ENCODE data around the gene SNRNP200.

DNA sequence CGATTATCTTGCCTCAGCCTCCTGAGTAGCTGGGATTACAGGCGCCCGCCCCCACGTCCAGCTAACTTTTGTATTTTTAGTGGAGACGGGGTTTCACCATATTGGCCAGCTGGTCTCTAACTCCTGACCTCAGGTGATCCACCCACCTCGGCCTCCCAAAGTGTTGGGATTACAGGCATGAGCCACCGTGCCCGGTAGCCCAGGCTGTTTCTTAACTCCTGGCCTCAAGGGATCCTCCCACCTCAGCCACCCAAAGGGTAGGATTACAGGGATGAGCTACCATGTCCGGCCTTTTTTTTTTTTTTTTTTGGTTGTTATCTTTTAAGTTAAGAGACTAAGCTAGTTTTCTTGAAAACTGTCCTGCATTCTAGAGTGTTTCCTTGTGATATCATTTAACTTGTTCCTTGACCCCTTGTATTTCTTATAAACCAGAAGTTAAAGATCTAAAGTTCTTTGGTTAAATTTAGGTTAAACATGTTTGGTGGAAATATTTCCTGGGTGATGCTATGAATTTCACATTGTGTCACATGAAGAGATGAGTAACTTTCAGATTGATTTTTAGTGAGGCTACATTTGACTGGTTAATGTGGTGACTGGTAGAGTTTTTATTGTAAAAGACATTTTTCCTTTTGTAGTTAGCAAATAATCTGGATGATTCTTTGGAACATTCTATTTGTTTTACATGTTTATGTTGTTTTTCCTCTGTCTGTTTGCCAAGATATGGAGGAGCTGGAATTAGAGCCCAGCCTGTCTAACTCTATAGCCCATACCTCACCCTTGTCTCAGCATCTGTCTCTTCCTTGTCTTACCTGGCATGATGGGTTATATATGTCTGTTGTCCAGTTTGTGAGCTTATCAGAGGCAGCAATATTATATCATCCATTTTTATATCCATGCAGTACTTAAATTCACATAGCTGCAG, 35.4 kb upstream of the SNRNP200 start:
- TF ChIP-seq, protein P1, sequence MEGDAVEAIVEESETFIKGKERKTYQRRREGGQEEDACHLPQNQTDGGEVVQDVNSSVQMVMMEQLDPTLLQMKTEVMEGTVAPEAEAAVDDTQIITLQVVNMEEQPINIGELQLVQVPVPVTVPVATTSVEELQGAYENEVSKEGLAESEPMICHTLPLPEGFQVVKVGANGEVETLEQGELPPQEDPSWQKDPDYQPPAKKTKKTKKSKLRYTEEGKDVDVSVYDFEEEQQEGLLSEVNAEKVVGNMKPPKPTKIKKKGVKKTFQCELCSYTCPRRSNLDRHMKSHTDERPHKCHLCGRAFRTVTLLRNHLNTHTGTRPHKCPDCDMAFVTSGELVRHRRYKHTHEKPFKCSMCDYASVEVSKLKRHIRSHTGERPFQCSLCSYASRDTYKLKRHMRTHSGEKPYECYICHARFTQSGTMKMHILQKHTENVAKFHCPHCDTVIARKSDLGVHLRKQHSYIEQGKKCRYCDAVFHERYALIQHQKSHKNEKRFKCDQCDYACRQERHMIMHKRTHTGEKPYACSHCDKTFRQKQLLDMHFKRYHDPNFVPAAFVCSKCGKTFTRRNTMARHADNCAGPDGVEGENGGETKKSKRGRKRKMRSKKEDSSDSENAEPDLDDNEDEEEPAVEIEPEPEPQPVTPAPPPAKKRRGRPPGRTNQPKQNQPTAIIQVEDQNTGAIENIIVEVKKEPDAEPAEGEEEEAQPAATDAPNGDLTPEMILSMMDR (IDR thresholded peaks at IDR 0.05 in 4 of 5, conservative IDR thresholded peaks at IDR 0.05 in 1 of 5): no peak
- no peak for TF ChIP-seq POLR2A (IDR thresholded peaks at IDR 0.05)

Measured in gastrocnemius medialis (tissue), 4 donors.